IPS-11a (cell line): ENCODE measurements around the gene RALY.

Experiments used
- H3K4me3 ChIP-seq: one replicate; pipeline ENCODE4 v1.5.1; 2013; ENCODE audit warnings: low read depth, low read length, control low read depth

The RALY gene

DNA sequence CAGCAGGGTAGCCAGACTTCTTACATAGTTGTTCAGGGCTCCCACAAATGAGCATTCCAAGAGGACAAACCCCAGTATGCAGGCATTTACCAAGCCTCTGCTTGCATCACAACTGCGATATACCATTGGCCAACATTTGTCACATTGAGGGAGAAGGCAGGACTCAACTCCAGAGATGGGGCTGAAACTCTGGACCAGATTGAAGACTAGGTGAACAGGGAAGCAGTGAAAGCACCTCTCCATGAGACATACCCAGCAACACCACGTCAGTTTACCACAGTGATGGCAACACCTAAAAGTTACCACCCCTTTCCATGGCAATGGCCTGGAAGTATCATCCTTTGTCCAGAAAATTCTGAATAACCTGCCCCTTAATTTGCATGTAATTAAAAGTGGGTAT is 7.9 kb upstream of the RALY start:
- no peak overlapping the region for H3K4me3 ChIP-seq

DNA sequence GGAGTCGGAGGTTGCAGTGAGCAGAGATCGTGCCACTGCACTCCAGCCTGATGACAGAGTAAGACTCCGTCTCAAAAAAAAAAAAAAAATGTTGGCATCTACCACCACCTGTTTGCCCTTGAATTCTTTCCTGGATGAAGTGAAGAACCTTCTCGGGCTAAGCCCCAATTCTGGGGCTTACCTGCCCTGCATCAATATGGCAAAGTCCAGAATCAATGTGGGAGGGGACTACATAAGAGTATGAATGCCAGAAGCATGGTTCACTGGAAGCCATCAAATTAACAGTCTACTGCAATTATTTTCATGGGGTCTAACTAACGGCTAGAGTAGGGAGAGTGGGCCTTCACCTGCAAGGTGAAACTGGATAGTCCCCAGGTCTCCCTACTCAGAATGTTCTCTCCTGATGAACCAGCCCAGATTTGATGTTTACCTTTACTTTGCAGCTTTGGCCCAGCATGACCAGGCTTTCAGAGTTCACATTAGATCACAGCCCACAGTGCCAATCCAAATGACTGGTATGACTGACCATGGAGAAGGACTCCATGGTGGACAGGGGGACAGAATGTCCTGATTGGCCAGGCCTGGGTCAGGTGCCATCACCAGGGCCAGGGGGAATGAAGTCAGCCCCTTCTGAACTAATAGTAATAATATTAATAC is 7.0 kb upstream of the RALY start:
- H3K4me3 ChIP-seq: no peak overlapping the region

DNA sequence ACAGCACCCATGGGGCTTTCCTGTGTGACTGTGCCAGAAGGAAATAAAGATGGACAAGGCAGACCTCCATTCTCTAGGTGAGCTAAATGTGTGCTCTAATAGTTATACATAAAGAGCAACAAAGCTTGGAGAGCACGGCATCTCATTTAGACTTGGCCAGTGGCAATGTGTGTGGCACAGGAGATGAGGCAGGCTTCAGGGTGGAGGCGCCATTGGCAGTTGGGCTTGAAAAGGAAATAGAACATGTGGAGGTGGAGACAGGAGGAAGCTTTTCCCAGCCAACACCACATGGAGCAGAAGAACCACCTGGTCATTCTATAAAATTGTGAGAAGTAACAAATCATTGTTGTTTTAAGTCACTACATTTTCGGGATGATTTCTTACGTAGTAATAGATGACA is 3.6 kb upstream of the RALY start:
- no peak overlapping the region for H3K4me3 ChIP-seq

DNA sequence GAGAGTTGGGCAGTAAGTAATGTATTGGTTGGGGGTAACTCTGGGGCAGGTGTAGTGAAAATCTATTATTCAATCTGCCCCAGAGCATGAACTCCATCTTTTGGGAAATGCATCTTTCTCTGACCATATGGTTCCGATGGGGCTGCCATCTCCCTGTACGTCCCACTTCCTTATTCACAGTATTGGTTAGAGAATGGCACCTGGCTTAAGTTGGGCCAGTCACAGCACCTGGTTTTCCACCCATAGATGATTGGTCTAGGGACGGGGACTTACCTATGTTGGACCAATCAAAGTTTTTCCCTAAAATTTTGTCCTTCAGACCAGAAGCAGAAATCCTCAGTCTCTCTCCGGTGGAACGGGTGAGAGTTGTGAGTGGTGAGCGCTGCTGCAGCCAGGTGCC is 2.2 kb upstream of the RALY start:
- no peak overlapping the region for H3K4me3 ChIP-seq

- H3K4me3 ChIP-seq: peak overlapping the region; percentile 67
Observed at GRCh38 chr20:33992145-33992922, 1.4 kb upstream of the RALY start.

- peak overlapping the region; percentile 84 for H3K4me3 ChIP-seq
Observed at GRCh38 chr20:33992923-33993575, 662 bp upstream of the RALY start.

DNA sequence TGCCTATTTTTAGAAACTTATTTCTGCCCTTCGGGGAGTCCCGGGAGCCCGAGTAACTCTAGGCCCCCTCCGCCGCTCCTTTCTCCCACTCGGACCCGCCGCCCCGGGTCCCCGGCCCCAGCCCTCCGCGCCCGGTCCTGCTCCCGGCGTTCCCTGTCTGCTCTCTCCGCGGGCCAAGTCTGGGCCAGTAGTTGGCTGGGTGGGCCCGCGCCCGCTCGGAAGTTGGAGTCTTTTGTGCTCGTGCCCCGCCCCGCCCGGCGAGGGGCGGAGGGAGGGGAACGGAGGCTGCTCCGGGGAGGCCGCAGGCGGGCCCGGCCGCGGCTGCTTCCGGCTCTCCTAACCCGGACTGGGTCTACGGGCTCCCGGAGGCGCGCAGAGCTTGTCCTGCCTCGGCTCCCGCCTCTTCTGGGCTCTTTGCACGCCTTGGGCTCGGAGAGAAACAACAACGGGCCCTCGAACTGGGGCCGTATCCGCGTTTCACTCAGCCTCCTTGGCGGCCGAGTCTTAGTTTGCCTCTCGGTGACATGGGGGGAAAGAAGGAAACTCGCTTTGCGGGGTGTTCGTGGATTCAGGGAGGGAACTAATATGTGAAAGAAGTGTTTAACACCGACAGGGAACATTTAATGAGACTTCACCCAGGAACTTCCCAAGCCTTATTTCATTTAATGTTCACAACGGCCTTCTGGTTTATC is 657 bp downstream of the RALY start:
- H3K4me3 ChIP-seq: peak overlapping the region; percentile 84

- peak overlapping the region; percentile 84 for H3K4me3 ChIP-seq
Observed at GRCh38 chr20:33995053-33995831, 1.5 kb downstream of the RALY start.

GRCh38 chr20:33999025-33999649 is 5.4 kb downstream of the RALY start:
- no peak overlapping the region for H3K4me3 ChIP-seq

GRCh38 chr20:34001378-34001777 is 7.7 kb downstream of the RALY start:
- no peak overlapping the region for H3K4me3 ChIP-seq

GRCh38 chr20:34004227-34004626 is 10.5 kb downstream of the RALY start:
- H3K4me3 ChIP-seq: no peak overlapping the region

GRCh38 chr20:34004790-34005457 is 11.2 kb downstream of the RALY start:
- H3K4me3 ChIP-seq: no peak overlapping the region

DNA sequence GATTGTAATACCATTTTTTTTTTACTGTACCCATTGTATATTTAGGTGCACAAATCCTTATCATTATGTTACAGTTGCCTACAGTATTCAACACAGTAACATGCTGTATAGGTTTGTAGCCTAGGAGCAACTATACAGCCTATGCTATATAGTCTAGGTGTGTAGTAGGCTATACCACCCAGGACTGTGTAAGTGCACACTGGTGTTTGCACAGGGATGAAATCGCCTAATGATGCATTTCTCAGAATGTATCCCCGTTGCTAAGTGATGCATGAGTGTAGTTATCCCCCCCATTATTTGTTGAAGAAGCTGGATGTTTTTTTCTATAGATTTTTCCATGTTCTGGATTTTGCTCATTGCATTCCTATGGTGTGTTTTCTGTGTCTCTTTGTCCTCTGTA is 12.9 kb downstream of the RALY start:
- no peak overlapping the region for H3K4me3 ChIP-seq

DNA sequence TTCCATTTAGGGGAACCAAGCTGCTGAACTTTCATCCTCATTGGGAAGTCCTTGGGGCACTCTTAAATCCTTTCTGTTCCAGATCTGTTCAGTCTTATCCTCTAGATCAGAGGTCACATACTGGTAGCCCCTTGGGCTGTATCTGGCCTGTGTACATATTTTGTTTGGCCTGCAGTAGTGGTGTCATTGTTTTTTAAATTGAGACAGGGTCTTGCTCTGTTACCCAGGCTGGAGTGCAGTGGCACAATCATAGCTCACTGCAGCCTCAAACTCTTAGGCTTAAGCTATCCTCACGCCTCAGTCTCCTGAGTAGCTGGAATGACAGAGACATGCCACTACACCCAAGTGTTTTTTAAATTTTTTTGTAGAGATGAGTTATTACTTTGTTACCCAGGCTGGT is 14.8 kb downstream of the RALY start:
- H3K4me3 ChIP-seq: no peak overlapping the region

GRCh38 chr20:34010405-34010931 is 16.8 kb downstream of the RALY start:
- no peak overlapping the region for H3K4me3 ChIP-seq

GRCh38 chr20:34011275-34011674 is 17.6 kb downstream of the RALY start:
- no peak overlapping the region for H3K4me3 ChIP-seq

GRCh38 chr20:34012330-34012729 is 18.6 kb downstream of the RALY start:
- H3K4me3 ChIP-seq: no peak overlapping the region

DNA sequence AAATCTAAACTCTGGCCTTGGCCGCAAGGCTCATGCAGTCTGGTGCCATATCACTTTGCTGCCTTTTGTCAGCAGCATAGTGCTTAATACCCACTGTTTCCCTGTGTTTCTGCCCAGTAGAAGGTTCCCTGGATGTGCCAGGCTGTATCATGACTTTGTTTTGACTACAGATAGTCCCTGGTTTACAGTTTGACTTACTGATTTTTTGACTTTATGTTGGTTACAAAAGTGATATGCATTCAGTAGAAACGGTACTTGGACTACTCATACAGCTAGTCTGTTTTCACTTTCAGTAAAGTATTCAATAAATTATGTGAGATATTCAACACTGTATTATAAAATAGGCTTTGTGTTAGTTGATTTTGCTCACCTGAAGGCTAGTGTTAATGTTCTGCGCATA is 19.0 kb downstream of the RALY start:
- no peak overlapping the region for H3K4me3 ChIP-seq

- no peak overlapping the region for H3K4me3 ChIP-seq
Observed at GRCh38 chr20:34013554-34013953, 19.8 kb downstream of the RALY start.

GRCh38 chr20:34014878-34015277 is 21.2 kb downstream of the RALY start:
- no peak overlapping the region for H3K4me3 ChIP-seq
